Measurements from ENCODE around the gene FST. TPM values are rescaled to one million over a fixed set of nuclear protein-coding genes. Genes with fewer than 3 reads are reported as not detected.

The FST gene
- total RNA-seq, 1 experiment from 2014 or later = 0.51 TPM

DNA sequence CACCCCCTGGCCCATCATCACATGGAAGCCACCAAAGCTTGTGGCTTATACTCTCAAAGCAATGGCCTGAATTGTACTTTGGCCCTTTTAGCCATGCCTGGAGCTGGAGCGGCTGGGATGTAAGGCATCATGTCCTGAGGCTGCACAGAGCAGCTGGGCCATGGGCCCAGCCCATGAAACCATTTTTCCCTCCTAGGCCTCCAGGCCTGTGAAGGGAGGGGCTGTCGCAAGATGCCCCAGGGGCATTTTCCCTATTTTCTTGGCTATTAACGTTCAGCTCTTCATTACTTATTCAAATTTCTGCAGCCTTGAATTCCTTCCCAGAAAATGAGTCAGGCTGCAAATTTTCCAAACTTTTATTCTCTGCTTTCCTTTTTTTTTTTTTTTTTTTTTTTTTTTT lies 27.7 kb downstream of the FST start:
- in situ Hi-C loops (cut with HindIII; ENCODE audit: low pct_unique_long_range_greater_than_20kb, low sequenced_read_pairs) = no loop called here
- no peak overlapping the region for H3K4me3 ChIP-seq (ENCODE audit: low read depth in 2 of 2, low read length in 2 of 2)
- ATAC-seq (no peak), DNase-seq (ENCODE audit: low read depth, low spot score) (no peak)
- no TSS peak for BruUV-seq (replicated peaks)
- no peaks in the 10 kb centered on the region for H3K36me3 ChIP-seq (ENCODE audit: control insufficient read depth, insufficient read depth, low read length)
- no peaks in the 10 kb centered on the region for H3K4me1 ChIP-seq (ENCODE audit: control insufficient read depth, insufficient read depth, low read length)
- ChIA-PET POLR2A (no interaction called here), CTCF (no interaction called here)
- intact Hi-C loops (cut with micrococcal nuclease; ENCODE audit: unreplicated experiment) = no loop called here
- H3K27me3 ChIP-seq (ENCODE audit: control insufficient read depth, insufficient read depth, low read length) = peaks cover 4% of the 10 kb centered on the region; the same call in 1 of the 2 replicates
- no peaks in the 10 kb centered on the region for H3K9me3 ChIP-seq (ENCODE audit: control insufficient read depth, insufficient read depth, low read depth, low read length)
- no peak overlapping the region for H3K27ac ChIP-seq (ENCODE audit: low read length)
- TF ChIP-seq POLR2AphosphoS5 (IDR thresholded peaks at IDR 0.05; ENCODE audit: low read depth, low read length) = no peak
- TF ChIP-seq REST (IDR thresholded peaks at IDR 0.05; ENCODE audit: insufficient read depth in 1 of 2, low read depth in 2 of 2, low read length in 1 of 2) = no peak

- no peaks in the 10 kb centered on the region for H3K4me1 ChIP-seq (ENCODE audit: control insufficient read depth, insufficient read depth, low read length)
- POLR2A ChIA-PET = no interaction called here
- no TSS peak for BruUV-seq (replicated peaks)
- ATAC-seq (no peak), DNase-seq (ENCODE audit: low read depth, low spot score) (no peak)
- CTCF ChIA-PET = no interaction called here
- in situ Hi-C loops (cut with HindIII; ENCODE audit: low pct_unique_long_range_greater_than_20kb, low sequenced_read_pairs) = no loop called here
- no peaks in the 10 kb centered on the region for H3K27me3 ChIP-seq (ENCODE audit: control insufficient read depth, insufficient read depth, low read length)
- TF ChIP-seq SIN3A (IDR thresholded peaks at IDR 0.05; ENCODE audit: borderline replicate concordance, insufficient read depth, low read depth, low read length) (no peak), TCF7L2 (IDR thresholded peaks at IDR 0.05; ENCODE audit: low read depth, low read length) (no peak), REST (IDR thresholded peaks at IDR 0.05; ENCODE audit: insufficient read depth in 1 of 2, low read depth in 2 of 2, low read length in 1 of 2) (no peak), CTCF (IDR thresholded peaks at IDR 0.05) (no peak)
- H3K4me3 ChIP-seq (ENCODE audit: low read depth in 2 of 2, low read length in 2 of 2) = no peak overlapping the region
- intact Hi-C loops (cut with micrococcal nuclease; ENCODE audit: unreplicated experiment) = no loop called here
- H3K36me3 ChIP-seq (ENCODE audit: control insufficient read depth, insufficient read depth, low read length) = no peaks in the 10 kb centered on the region
- H3K27ac ChIP-seq (ENCODE audit: low read length) = no peak overlapping the region
- H3K9me3 ChIP-seq (ENCODE audit: control insufficient read depth, insufficient read depth, low read depth, low read length) = no peaks in the 10 kb centered on the region
Measured at GRCh38 chr5:53512539-53512938, 32.1 kb downstream of the FST start.
